Uterus (tissue), 4 donors: ENCODE data around the gene CLEC2A. TPM values are rescaled to one million over a fixed set of nuclear protein-coding genes. Genes with fewer than 3 reads are reported as not detected.
"Not testable (repeated sequence)": the region's sequence is repeated elsewhere in the genome, so short reads cannot be mapped to it uniquely, and the experiment has no call there.

Experiments used
- DNase-seq, 2 donors: peaks; one replicate each; pipeline ENCODE4 v3.0.0-alpha.2; 2019 to 2020
- H3K27ac ChIP-seq, 2 donors: fragments of 200-600 bp; sonication (generic); 1 replicate in 1 of 2; 2 replicates in 1 of 2; pipeline ENCODE4 v1.5.1; 2016 to 2018
- H3K27me3 ChIP-seq, 2 donors: fragments of 200-600 bp; sonication (generic); one replicate each; pipeline ENCODE4 v1.5.1; 2018 to 2019; ENCODE audit warnings: control low read depth in 1 of 2
- H3K36me3 ChIP-seq, 2 donors: fragments of 200-600 bp; sonication (generic); one replicate each; pipeline ENCODE4 v1.5.1; 2019; ENCODE audit warnings: control low read depth in 1 of 2
- H3K4me1 ChIP-seq, 2 donors: fragments of 200-600 bp; sonication (generic); one replicate each; pipeline ENCODE4 v1.5.1; 2018 to 2019; ENCODE audit warnings: control low read depth in 1 of 2
- H3K4me3 ChIP-seq, 2 donors: fragments of 200-600 bp; sonication (generic); 1 replicate in 1 of 2; 2 replicates in 1 of 2; pipeline ENCODE4 v1.5.1; 2018 to 2019; ENCODE audit warnings: mild to moderate bottlenecking in 1 of 2
- H3K9me3 ChIP-seq, 2 donors: fragments of 200-600 bp; sonication (generic); one replicate each; pipeline ENCODE4 v1.5.1; 2019; ENCODE audit warnings: control low read depth in 1 of 2
- CTCF ChIP-seq, 4 experiments: fragments of 200-600 bp in 2 of 4; fragments of 450-650 bp in 2 of 4; sonication (generic) in 2 of 4; IDR thresholded peaks; one replicate each; pipeline ENCODE4 v1.5.1; 2016 to 2019; ENCODE audit warnings: antibody characterized with exemption in 4 of 4, mild to moderate bottlenecking in 2 of 4, moderate library complexity in 1 of 4
- POLR2A ChIP-seq, 2 donors: fragments of 450-650 bp; IDR thresholded peaks; one replicate each; pipeline ENCODE4 v1.6.1; 2016; ENCODE audit warnings: antibody characterized with exemption in 2 of 2, mild to moderate bottlenecking in 1 of 2, moderate library complexity in 1 of 2
- intact Hi-C: fragments of 100-400 bp; cut with DNase I; formaldehyde crosslinking; loops from one replicate; pipeline ENCODE4 v1.15.1; 2023; ENCODE audit warnings: low total_unique reads
- total RNA-seq, 4 donors: library from RNA; depleted of rRNA in 3 of 4; stranded (reverse); fragments of >200 nt in 3 of 4; gene quantifications; one replicate each; pipeline versions ENCODE4 v1.1.0 to v1.2.4, GENCODE V29; 2014 to 2023
- donor health status: DM: yes; HTN: yes; CAD: no.

CLEC2A gene
- total RNA-seq, 4 donors from 2014 or later: not detected

- Histone ChIP-seq H3K4me1 (no peaks in the 10 kb centered on the region), H3K27me3 (no peaks in the 10 kb centered on the region), H3K36me3 (no peaks in the 10 kb centered on the region), H3K9me3 (no peaks in the 10 kb centered on the region), H3K4me3 (no peak overlapping the region), H3K27ac (no peak overlapping the region)
- TF ChIP-seq CTCF (IDR thresholded peaks at IDR 0.05) (no peak), POLR2A (IDR thresholded peaks at IDR 0.05) (no peak)
- DNase-seq: no peak
- intact Hi-C loops: no loop called here
Measured at GRCh38 chr12:9960590-9960989, 28.4 kb upstream of the CLEC2A start.

- H3K27me3 ChIP-seq: no peaks in the 10 kb centered on the region
- TF ChIP-seq POLR2A (IDR thresholded peaks at IDR 0.05) (no peak), CTCF (IDR thresholded peaks at IDR 0.05) (no peak)
- no peak overlapping the region for H3K4me3 ChIP-seq
- intact Hi-C loops: no loop called here
- no peaks in the 10 kb centered on the region for H3K36me3 ChIP-seq
- no peaks in the 10 kb centered on the region for H3K9me3 ChIP-seq
- DNase-seq: no peak
- H3K27ac ChIP-seq: no peak overlapping the region
- no peaks in the 10 kb centered on the region for H3K4me1 ChIP-seq
Measured at GRCh38 chr12:9957834-9958233, 25.7 kb upstream of the CLEC2A start.

- H3K9me3 ChIP-seq, intact Hi-C loops, H3K27ac ChIP-seq, DNase-seq, H3K36me3 ChIP-seq, H3K27me3 ChIP-seq, H3K4me3 ChIP-seq, H3K4me1 ChIP-seq: not testable (repeated sequence)
Measured at GRCh38 chr12:9952954-9953729, 21.0 kb upstream of the CLEC2A start.

- intact Hi-C loops: no loop called here
- H3K4me1 ChIP-seq: no peaks in the 10 kb centered on the region
- no peak for DNase-seq
- H3K4me3 ChIP-seq: no peak overlapping the region
- no peaks in the 10 kb centered on the region for H3K9me3 ChIP-seq
- TF ChIP-seq CTCF (IDR thresholded peaks at IDR 0.05): no peak
- no peak for TF ChIP-seq POLR2A (IDR thresholded peaks at IDR 0.05)
- H3K36me3 ChIP-seq: no peaks in the 10 kb centered on the region
- no peak overlapping the region for H3K27ac ChIP-seq
- H3K27me3 ChIP-seq: no peaks in the 10 kb centered on the region
Measured at GRCh38 chr12:9951026-9951675, 19.0 kb upstream of the CLEC2A start.

GRCh38 chr12:9948606-9949296 is 16.6 kb upstream of the CLEC2A start:
- Histone ChIP-seq H3K27me3 (no peaks in the 10 kb centered on the region), H3K36me3 (no peaks in the 10 kb centered on the region), H3K9me3 (no peaks in the 10 kb centered on the region), H3K4me3 (no peak overlapping the region), H3K27ac (no peak overlapping the region), H3K4me1 (no peaks in the 10 kb centered on the region)
- DNase-seq: no peak
- TF ChIP-seq POLR2A (IDR thresholded peaks at IDR 0.05) (no peak), CTCF (IDR thresholded peaks at IDR 0.05) (no peak)
- intact Hi-C loops: no loop called here
